Tibial nerve (tissue), 4 donors: ENCODE results near the gene MAX. TPM values are rescaled to one million over a fixed set of nuclear protein-coding genes. Genes with fewer than 3 reads are reported as not detected.

Source experiments
- DNase-seq, 2 donors: peaks; one replicate each; pipeline ENCODE4 v3.0.0-alpha.2; 2019; ENCODE audit warnings: low spot score in 2 of 2
- H3K27ac ChIP-seq, 4 donors: fragments of 200-600 bp; sonication (generic) in 3 of 4; one replicate each; pipeline ENCODE4 v1.5.1; 2017 to 2019; ENCODE audit warnings: mild to moderate bottlenecking in 1 of 4
- H3K27me3 ChIP-seq, 2 donors: fragments of 200-600 bp; sonication (generic) in 1 of 2; one replicate each; pipeline versions ENCODE4 v1.5.1 to v1.6.0; 2017 to 2019
- H3K36me3 ChIP-seq, 3 donors: fragments of 200-600 bp; sonication (generic); one replicate each; pipeline ENCODE4 v1.5.1; 2018 to 2019
- H3K4me1 ChIP-seq, 4 donors: fragments of 200-600 bp; sonication (generic) in 3 of 4; one replicate each; pipeline ENCODE4 v1.5.1; 2017 to 2019
- H3K4me3 ChIP-seq, 4 donors: fragments of 200-600 bp; sonication (generic) in 3 of 4; one replicate each; pipeline ENCODE4 v1.5.1; 2017 to 2019; ENCODE audit warnings: mild to moderate bottlenecking in 1 of 4, moderate library complexity in 1 of 4
- H3K9me3 ChIP-seq, 4 donors: fragments of 200-600 bp; sonication (generic) in 3 of 4; one replicate each; pipeline ENCODE4 v1.5.1; 2017 to 2019
- CTCF ChIP-seq, 5 experiments: fragments of 200-600 bp in 3 of 5; fragments of 450-650 bp in 2 of 5; sonication (generic) in 3 of 5; IDR thresholded peaks; one replicate each; pipeline ENCODE4 v1.5.1; 2016 to 2019; ENCODE audit warnings: antibody characterized with exemption in 5 of 5, mild to moderate bottlenecking in 3 of 5, moderate library complexity in 2 of 5
- EP300 ChIP-seq, 2 donors: sonication (generic); formaldehyde crosslinking; IDR thresholded peaks; one replicate each; pipeline ENCODE4 v1.6.1; 2017; ENCODE audit warnings: antibody characterized with exemption in 2 of 2, mild to moderate bottlenecking in 1 of 2
- POLR2A ChIP-seq, 2 donors: fragments of 450-650 bp; IDR thresholded peaks; one replicate each; pipeline ENCODE4 v1.6.1; 2017; ENCODE audit warnings: antibody characterized with exemption in 2 of 2, mild to moderate bottlenecking in 2 of 2, moderate library complexity in 2 of 2
- WGBS, 2 donors: methylation state at CpG; one replicate each; pipeline ENCODE4 v1.1.5; 2018; 5-methylcytosine and 5-hydroxymethylcytosine counted together
- total RNA-seq, 4 donors: library from RNA; depleted of rRNA; stranded (reverse); fragments of >200 nt; gene quantifications; one replicate each; pipeline ENCODE4 v1.1.0, GENCODE V29; 2016

MAX gene
- total RNA-seq, 4 donors from 2014 or later = 49.4 to 70.4 (median 55.6) TPM

- TF ChIP-seq POLR2A (IDR thresholded peaks at IDR 0.05) (no peak), CTCF (IDR thresholded peaks at IDR 0.05) (no peak), EP300 (IDR thresholded peaks at IDR 0.05) (no peak)
- 74% methylated on average over 4 of the region's 4 CpGs for WGBS, 2 donors
- DNase-seq = no peak
- no peaks in the 10 kb centered on the region for H3K27me3 ChIP-seq
- H3K27ac ChIP-seq = no peak overlapping the region
- H3K9me3 ChIP-seq = no peaks in the 10 kb centered on the region
- H3K36me3 ChIP-seq = peaks cover 0 to 55% (median 0%) of the 10 kb centered on the region in 3 donors
- no peaks in the 10 kb centered on the region for H3K4me1 ChIP-seq
- H3K4me3 ChIP-seq = no peak overlapping the region
Measured at GRCh38 chr14:65052832-65053231, 49.5 kb downstream of the MAX start.

GRCh38 chr14:65045709-65046108 is 56.6 kb downstream of the MAX start:
- TF ChIP-seq POLR2A (IDR thresholded peaks at IDR 0.05) (no peak), CTCF (IDR thresholded peaks at IDR 0.05) (no peak), EP300 (IDR thresholded peaks at IDR 0.05) (no peak)
- Histone ChIP-seq H3K4me1 (no peaks in the 10 kb centered on the region), H3K27me3 (no peaks in the 10 kb centered on the region), H3K36me3 (peaks cover 0 to 57% (median 0%) of the 10 kb centered on the region in 3 donors), H3K9me3 (no peaks in the 10 kb centered on the region), H3K4me3 (no peak overlapping the region), H3K27ac (no peak overlapping the region)
- 87 to 92% methylated on average over 4 of the region's 4 CpGs for WGBS, 2 donors
- no peak for DNase-seq

GRCh38 chr14:65045006-65045405 is 57.3 kb downstream of the MAX start:
- no peaks in the 10 kb centered on the region for H3K9me3 ChIP-seq
- H3K27ac ChIP-seq = no peak overlapping the region
- H3K36me3 ChIP-seq = peaks cover 0 to 59% (median 0%) of the 10 kb centered on the region in 3 donors
- WGBS, 2 donors = 87 to 93% methylated on average over 5 of the region's 5 CpGs
- no peak overlapping the region for H3K4me3 ChIP-seq
- DNase-seq = no peak
- H3K27me3 ChIP-seq = no peaks in the 10 kb centered on the region
- H3K4me1 ChIP-seq = no peaks in the 10 kb centered on the region
- TF ChIP-seq POLR2A (IDR thresholded peaks at IDR 0.05) (no peak), CTCF (IDR thresholded peaks at IDR 0.05) (no peak), EP300 (IDR thresholded peaks at IDR 0.05) (no peak)

GRCh38 chr14:65044596-65044959 is 57.7 kb downstream of the MAX start:
- TF ChIP-seq EP300 (IDR thresholded peaks at IDR 0.05) (no peak), POLR2A (IDR thresholded peaks at IDR 0.05) (no peak), CTCF (IDR thresholded peaks at IDR 0.05) (no peak)
- Histone ChIP-seq H3K27ac (no peak overlapping the region), H3K27me3 (no peaks in the 10 kb centered on the region), H3K4me3 (no peak overlapping the region), H3K4me1 (no peaks in the 10 kb centered on the region), H3K9me3 (no peaks in the 10 kb centered on the region), H3K36me3 (peaks cover 0 to 62% (median 0%) of the 10 kb centered on the region in 3 donors)
- no peak for DNase-seq
- 85 to 89% methylated on average over 9 of the region's 9 CpGs for WGBS, 2 donors

- Histone ChIP-seq H3K27ac (no peak overlapping the region), H3K4me3 (no peak overlapping the region), H3K27me3 (no peaks in the 10 kb centered on the region), H3K4me1 (no peaks in the 10 kb centered on the region), H3K9me3 (no peaks in the 10 kb centered on the region), H3K36me3 (peaks cover 0 to 64% (median 0%) of the 10 kb centered on the region in 3 donors)
- 90% methylated on average over 12 of the region's 12 CpGs for WGBS, 2 donors
- no peak for TF ChIP-seq POLR2A (IDR thresholded peaks at IDR 0.05)
- no peak for DNase-seq
Measured at GRCh38 chr14:65043893-65044595, 58.3 kb downstream of the MAX start.
